Upper lobe of right lung (tissue), 1 donor: ENCODE measurements around the gene BNC2. TPM values are rescaled to one million over a fixed set of nuclear protein-coding genes. Genes with fewer than 3 reads are reported as not detected.
A peak's percentile ranks its signal among the peaks of the same experiment; 100 is the strongest.

Experiments used
- ATAC-seq: fragments of 200-7000 bp; cut with Tn5 transposase; one replicate; pipeline ENCODE4 v1.9.1; 2020; ENCODE audit warnings: mild to moderate bottlenecking, moderate library complexity
- DNase-seq: peaks from one replicate; pipeline ENCODE4 v3.0.0-alpha.2; 2020
- H3K27ac ChIP-seq: fragments of 200-600 bp; one replicate; pipeline ENCODE4 v1.8.0; 2022
- H3K27me3 ChIP-seq: fragments of 200-600 bp; one replicate; pipeline ENCODE4 v1.8.0; 2022; ENCODE audit warnings: mild to moderate bottlenecking
- H3K36me3 ChIP-seq: fragments of 200-600 bp; one replicate; pipeline ENCODE4 v1.8.0; 2022
- H3K4me1 ChIP-seq: fragments of 200-600 bp; one replicate; pipeline ENCODE4 v1.8.0; 2022
- H3K4me3 ChIP-seq: fragments of 200-600 bp; one replicate; pipeline ENCODE4 v1.8.0; 2022; ENCODE audit warnings: mild to moderate bottlenecking
- H3K9me3 ChIP-seq: fragments of 200-600 bp; one replicate; pipeline ENCODE4 v1.8.0; 2022
- CTCF ChIP-seq: fragments of 200-600 bp; IDR thresholded peaks from one replicate; pipeline ENCODE4 v1.8.0; 2022; ENCODE audit warnings: antibody characterized with exemption
- intact Hi-C: fragments of 100-400 bp; cut with DNase I; formaldehyde crosslinking; loops from one replicate; pipeline ENCODE4 v1.11.0; 2022
- total RNA-seq: library from RNA; stranded (reverse); fragmentation: NEBNext Ultra II Directional; extraction: Animal tissue kit (Norgen Biotek cat#: 25700); gene quantifications from one replicate; pipeline ENCODE4 v1.2.1, GENCODE V29; 2021
- donor health status: DM: no; HTN: yes; CAD: no; lungs with severe emphysema.

Gene BNC2
- total RNA-seq, 1 donor from 2014 or later = 18.1 TPM

GRCh38 chr9:16459421-16460148, 410.9 kb downstream of the BNC2 start:
- Histone ChIP-seq H3K4me1 (no peaks in the 10 kb centered on the region), H3K9me3 (no peaks in the 10 kb centered on the region), H3K36me3 (no peaks in the 10 kb centered on the region), H3K27ac (no peak overlapping the region), H3K27me3 (no peaks in the 10 kb centered on the region), H3K4me3 (no peak overlapping the region)
- no peak for ATAC-seq
- no peak for DNase-seq
- no peak for TF ChIP-seq CTCF
- intact Hi-C loops = no loop called here

- no peak overlapping the region for H3K4me3 ChIP-seq
- DNase-seq = no peak
- H3K4me1 ChIP-seq = no peaks in the 10 kb centered on the region
- intact Hi-C loops = no loop called here
- H3K36me3 ChIP-seq = no peaks in the 10 kb centered on the region
- no peaks in the 10 kb centered on the region for H3K27me3 ChIP-seq
- peak; percentile 23 for ATAC-seq
- no peak overlapping the region for H3K27ac ChIP-seq
- H3K9me3 ChIP-seq = no peaks in the 10 kb centered on the region
- TF ChIP-seq CTCF = no peak
Observed at GRCh38 chr9:16458696-16459420, 411.6 kb downstream of the BNC2 start.

- DNase-seq (no peak), ATAC-seq (no peak)
- H3K4me1 ChIP-seq = no peaks in the 10 kb centered on the region
- TF ChIP-seq CTCF = no peak
- H3K27me3 ChIP-seq = no peaks in the 10 kb centered on the region
- no peaks in the 10 kb centered on the region for H3K9me3 ChIP-seq
- no peak overlapping the region for H3K27ac ChIP-seq
- no peak overlapping the region for H3K4me3 ChIP-seq
- intact Hi-C loops = no loop called here
- H3K36me3 ChIP-seq = no peaks in the 10 kb centered on the region
Observed at GRCh38 chr9:16455842-16456241, 414.6 kb downstream of the BNC2 start.

- no peak overlapping the region for H3K27ac ChIP-seq
- intact Hi-C loops = no loop called here
- no peaks in the 10 kb centered on the region for H3K9me3 ChIP-seq
- ATAC-seq (no peak), DNase-seq (no peak)
- H3K27me3 ChIP-seq = no peaks in the 10 kb centered on the region
- no peak for TF ChIP-seq CTCF
- no peaks in the 10 kb centered on the region for H3K4me1 ChIP-seq
- H3K36me3 ChIP-seq = no peaks in the 10 kb centered on the region
- H3K4me3 ChIP-seq = no peak overlapping the region
Observed at GRCh38 chr9:16453390-16453789, 417.1 kb downstream of the BNC2 start.

- no peaks in the 10 kb centered on the region for H3K4me1 ChIP-seq
- no peaks in the 10 kb centered on the region for H3K36me3 ChIP-seq
- no peak for TF ChIP-seq CTCF
- ATAC-seq = no peak
- no peaks in the 10 kb centered on the region for H3K27me3 ChIP-seq
- H3K9me3 ChIP-seq = no peaks in the 10 kb centered on the region
- DNase-seq = no peak
- intact Hi-C loops = no loop called here
- no peak overlapping the region for H3K27ac ChIP-seq
- no peak overlapping the region for H3K4me3 ChIP-seq
Observed at GRCh38 chr9:16450578-16450977, 419.9 kb downstream of the BNC2 start.
